Measurements from ENCODE around the gene PTPRG. TPM values are rescaled to one million over a fixed set of nuclear protein-coding genes. Genes with fewer than 3 reads are reported as not detected.

The PTPRG gene
- total RNA-seq, 3 donors from 2014 or later, result 0.10 to 0.19 (median 0.13) TPM

GRCh38 chr3:61612211-61613194 lies 51.1 kb downstream of the PTPRG start:
- DNase-seq (no peak), ATAC-seq (no peak)
- Mint-ChIP-seq H3K27me3 (ENCODE audit: low read depth) (no peaks in the 10 kb centered on the region), H3K4me1 (ENCODE audit: low read depth) (no peaks in the 10 kb centered on the region), H3K4me3 (no peak overlapping the region), H3K9me3 (no peaks in the 10 kb centered on the region), H3K36me3 (ENCODE audit: insufficient read depth) (no peaks in the 10 kb centered on the region)

- no peaks in the 10 kb centered on the region for H3K27me3 Mint-ChIP-seq (ENCODE audit: low read depth)
- no peaks in the 10 kb centered on the region for H3K9me3 Mint-ChIP-seq
- DNase-seq (no peak), ATAC-seq (no peak)
- no peaks in the 10 kb centered on the region for H3K4me1 Mint-ChIP-seq (ENCODE audit: low read depth)
- H3K36me3 Mint-ChIP-seq (ENCODE audit: insufficient read depth), result no peaks in the 10 kb centered on the region
- no peak overlapping the region for H3K4me3 Mint-ChIP-seq
Observed at GRCh38 chr3:61613666-61614065, 52.3 kb downstream of the PTPRG start.

- DNase-seq (no peak), ATAC-seq (no peak)
- Mint-ChIP-seq H3K36me3 (ENCODE audit: insufficient read depth) (no peaks in the 10 kb centered on the region), H3K4me3 (no peak overlapping the region), H3K4me1 (ENCODE audit: low read depth) (no peaks in the 10 kb centered on the region), H3K27me3 (ENCODE audit: low read depth) (no peaks in the 10 kb centered on the region), H3K9me3 (no peaks in the 10 kb centered on the region)
Observed at GRCh38 chr3:61615643-61616042, 54.3 kb downstream of the PTPRG start.

- Mint-ChIP-seq H3K27me3 (ENCODE audit: low read depth) (peaks cover 2% of the 10 kb centered on the region), H3K4me3 (no peak overlapping the region), H3K9me3 (no peaks in the 10 kb centered on the region), H3K36me3 (ENCODE audit: insufficient read depth) (no peaks in the 10 kb centered on the region), H3K4me1 (ENCODE audit: low read depth) (no peaks in the 10 kb centered on the region)
- DNase-seq (no peak), ATAC-seq (no peak)
Observed at GRCh38 chr3:61616586-61616985, 55.2 kb downstream of the PTPRG start.

- H3K27me3 Mint-ChIP-seq (ENCODE audit: low read depth), result peaks cover 3% of the 10 kb centered on the region
- no peaks in the 10 kb centered on the region for H3K9me3 Mint-ChIP-seq
- no peak overlapping the region for H3K4me3 Mint-ChIP-seq
- H3K4me1 Mint-ChIP-seq (ENCODE audit: low read depth), result no peaks in the 10 kb centered on the region
- H3K36me3 Mint-ChIP-seq (ENCODE audit: insufficient read depth), result no peaks in the 10 kb centered on the region
- DNase-seq, result no peak
- no peak for ATAC-seq
Observed at GRCh38 chr3:61617041-61617440, 55.7 kb downstream of the PTPRG start.

- Mint-ChIP-seq H3K27me3 (ENCODE audit: low read depth) (peaks cover 3% of the 10 kb centered on the region), H3K36me3 (ENCODE audit: insufficient read depth) (no peaks in the 10 kb centered on the region), H3K4me1 (ENCODE audit: low read depth) (no peaks in the 10 kb centered on the region), H3K9me3 (no peaks in the 10 kb centered on the region), H3K4me3 (no peak overlapping the region)
- no peak for ATAC-seq
- no peak for DNase-seq
Observed at GRCh38 chr3:61617651-61618050, 56.3 kb downstream of the PTPRG start.

- Mint-ChIP-seq H3K9me3 (no peaks in the 10 kb centered on the region), H3K4me3 (no peak overlapping the region), H3K4me1 (ENCODE audit: low read depth) (no peaks in the 10 kb centered on the region), H3K36me3 (ENCODE audit: insufficient read depth) (no peaks in the 10 kb centered on the region), H3K27me3 (ENCODE audit: low read depth) (peaks cover 3% of the 10 kb centered on the region)
- ATAC-seq, result no peak
- DNase-seq, result no peak
Observed at GRCh38 chr3:61618231-61618630, 56.9 kb downstream of the PTPRG start.

- H3K9me3 Mint-ChIP-seq, result no peaks in the 10 kb centered on the region
- no peak for ATAC-seq
- H3K4me3 Mint-ChIP-seq, result no peak overlapping the region
- no peak for DNase-seq
- H3K36me3 Mint-ChIP-seq (ENCODE audit: insufficient read depth), result no peaks in the 10 kb centered on the region
- H3K4me1 Mint-ChIP-seq (ENCODE audit: low read depth), result no peaks in the 10 kb centered on the region
- H3K27me3 Mint-ChIP-seq (ENCODE audit: low read depth), result peaks cover 3% of the 10 kb centered on the region
Observed at GRCh38 chr3:61618871-61619270, 57.5 kb downstream of the PTPRG start.

- no peak overlapping the region for H3K4me3 Mint-ChIP-seq
Observed at GRCh38 chr3:61620073-61620472, 58.7 kb downstream of the PTPRG start.

GRCh38 chr3:61624300-61624699 lies 62.9 kb downstream of the PTPRG start:
- Mint-ChIP-seq H3K4me3 (no peak overlapping the region), H3K4me1 (ENCODE audit: low read depth) (no peaks in the 10 kb centered on the region), H3K36me3 (ENCODE audit: insufficient read depth) (no peaks in the 10 kb centered on the region), H3K27me3 (ENCODE audit: low read depth) (peaks cover 3% of the 10 kb centered on the region), H3K9me3 (no peaks in the 10 kb centered on the region)
- DNase-seq (no peak), ATAC-seq (no peak)

More at GRCh38 chr3:61620073-61620472, 58.7 kb downstream of the PTPRG start:
- no peaks in the 10 kb centered on the region for H3K36me3 Mint-ChIP-seq (ENCODE audit: insufficient read depth)
- H3K9me3 Mint-ChIP-seq, result no peaks in the 10 kb centered on the region
- peaks cover 3% of the 10 kb centered on the region for H3K27me3 Mint-ChIP-seq (ENCODE audit: low read depth)
- no peaks in the 10 kb centered on the region for H3K4me1 Mint-ChIP-seq (ENCODE audit: low read depth)
- ATAC-seq (no peak), DNase-seq (no peak)

GRCh38 chr3:61625429-61625828 lies 64.1 kb downstream of the PTPRG start:
- Mint-ChIP-seq H3K36me3 (ENCODE audit: insufficient read depth) (no peaks in the 10 kb centered on the region), H3K4me1 (ENCODE audit: low read depth) (no peaks in the 10 kb centered on the region), H3K9me3 (no peaks in the 10 kb centered on the region), H3K27me3 (ENCODE audit: low read depth) (peaks cover 3% of the 10 kb centered on the region), H3K4me3 (no peak overlapping the region)
- DNase-seq (no peak), ATAC-seq (no peak)

- Mint-ChIP-seq H3K36me3 (ENCODE audit: insufficient read depth) (no peaks in the 10 kb centered on the region), H3K4me1 (ENCODE audit: low read depth) (no peaks in the 10 kb centered on the region), H3K9me3 (no peaks in the 10 kb centered on the region), H3K27me3 (ENCODE audit: low read depth) (peaks cover 3% of the 10 kb centered on the region), H3K4me3 (no peak overlapping the region)
- no peak for ATAC-seq
- no peak for DNase-seq
Observed at GRCh38 chr3:61626484-61626883, 65.1 kb downstream of the PTPRG start.

GRCh38 chr3:61627768-61628185 lies 66.4 kb downstream of the PTPRG start:
- no peak for DNase-seq
- H3K4me1 Mint-ChIP-seq (ENCODE audit: low read depth), result no peaks in the 10 kb centered on the region
- H3K9me3 Mint-ChIP-seq, result no peaks in the 10 kb centered on the region
- no peak for ATAC-seq
- H3K4me3 Mint-ChIP-seq, result no peak overlapping the region
- peaks cover 1% of the 10 kb centered on the region for H3K27me3 Mint-ChIP-seq (ENCODE audit: low read depth)
- H3K36me3 Mint-ChIP-seq (ENCODE audit: insufficient read depth), result no peaks in the 10 kb centered on the region

GRCh38 chr3:61628636-61629035 lies 67.3 kb downstream of the PTPRG start:
- no peak overlapping the region for H3K4me3 Mint-ChIP-seq
- no peaks in the 10 kb centered on the region for H3K4me1 Mint-ChIP-seq (ENCODE audit: low read depth)
- no peak for ATAC-seq
- peaks cover 1% of the 10 kb centered on the region for H3K27me3 Mint-ChIP-seq (ENCODE audit: low read depth)
- H3K9me3 Mint-ChIP-seq, result no peaks in the 10 kb centered on the region
- no peaks in the 10 kb centered on the region for H3K36me3 Mint-ChIP-seq (ENCODE audit: insufficient read depth)
- DNase-seq, result no peak

GRCh38 chr3:61629442-61629841 lies 68.1 kb downstream of the PTPRG start:
- DNase-seq, result no peak
- Mint-ChIP-seq H3K4me3 (no peak overlapping the region), H3K36me3 (ENCODE audit: insufficient read depth) (no peaks in the 10 kb centered on the region), H3K9me3 (no peaks in the 10 kb centered on the region), H3K4me1 (ENCODE audit: low read depth) (no peaks in the 10 kb centered on the region), H3K27me3 (ENCODE audit: low read depth) (peaks cover 1% of the 10 kb centered on the region)
- no peak for ATAC-seq
